Panc1 (cell line): Measurements from ENCODE around the gene KAZN. TPM values are rescaled to one million over a fixed set of nuclear protein-coding genes. Genes with fewer than 3 reads are reported as not detected.

Experiments
- ATAC-seq: fragments of 200-7000 bp; cut with Tn5 transposase; 2 replicates; pipeline ENCODE4 v1.9.1; 2020; ENCODE audit warnings: mild to moderate bottlenecking, moderate library complexity
- BruUV-seq: library from RNA; stranded (reverse); fragments of 400-500 nt; replicated peaks from 2 replicates; lab custom pipeline; 2021; lab: Mats Ljungman, UMichigan
- CTCF ChIA-PET: fragments of 300-600 bp; sonication (Branson Sonifier 250); formaldehyde crosslinking; loops from one replicate; lab custom pipeline; 2022; ENCODE audit warnings: antibody characterized with exemption; lab: Charles Lee
- POLR2A ChIA-PET: fragments of 300-600 bp; sonication (Branson Sonifier 250); formaldehyde crosslinking; loops from one replicate; lab custom pipeline; 2022; ENCODE audit warnings: antibody characterized with exemption; lab: Charles Lee
- DNase-seq: peaks from one replicate; pipeline ENCODE4 v3.0.0-alpha.2; 2010; ENCODE audit warnings: low read depth, low spot score
- H3K27ac ChIP-seq: 2 replicates; pipeline ENCODE4 v1.5.1; 2011; ENCODE audit warnings: mild to moderate bottlenecking, low read length, inconsistent platforms
- H3K27me3 ChIP-seq: fragments of 200-500 bp; sonication (Bioruptor generic); 2 replicates; pipeline ENCODE4 v1.6.0; 2014; ENCODE audit warnings: low read length, inconsistent platforms; ENCODE audit not compliant: control insufficient read depth, insufficient read depth
- H3K36me3 ChIP-seq: fragments of 200-500 bp; sonication (Bioruptor generic); 2 replicates; pipeline ENCODE4 v1.5.1; 2014; ENCODE audit warnings: inconsistent platforms, mild to moderate bottlenecking, low read length, moderate library complexity; ENCODE audit not compliant: control insufficient read depth, insufficient read depth
- H3K4me1 ChIP-seq: 2 replicates; pipeline ENCODE4 v1.5.1; 2011; ENCODE audit warnings: inconsistent platforms, mild to moderate bottlenecking, low read length, moderate library complexity; ENCODE audit not compliant: control insufficient read depth, insufficient read depth
- H3K4me3 ChIP-seq, 2 experiments: 2 replicates each; pipeline ENCODE4 v1.5.1; 2011 to 2012; ENCODE audit warnings: low read depth in 2 of 2, low read length in 2 of 2, mild to moderate bottlenecking in 2 of 2, inconsistent platforms in 1 of 2, moderate library complexity in 1 of 2
- H3K9me3 ChIP-seq: fragments of 200-500 bp; sonication (Bioruptor generic); 2 replicates; pipeline ENCODE4 v1.5.1; 2014; ENCODE audit warnings: low read depth, mild to moderate bottlenecking, inconsistent platforms, low read length, moderate library complexity; ENCODE audit not compliant: control insufficient read depth, insufficient read depth
- POLR2AphosphoS5 ChIP-seq: IDR thresholded peaks from 2 replicates; pipeline ENCODE4 v1.6.1; 2012; ENCODE audit warnings: mild to moderate bottlenecking, low read depth, low read length, moderate library complexity
- SIN3A ChIP-seq: IDR thresholded peaks from 2 replicates; pipeline ENCODE4 v1.6.1; 2012; ENCODE audit warnings: low read depth, mild to moderate bottlenecking, low read length, moderate library complexity, borderline replicate concordance; ENCODE audit not compliant: insufficient read depth
- TCF7L2 ChIP-seq: IDR thresholded peaks from 2 replicates; pipeline ENCODE4 v1.6.1; 2011; ENCODE audit warnings: mild to moderate bottlenecking, low read depth, low read length, inconsistent platforms
- in situ Hi-C: cut with HindIII; loops from 2 replicates; pipeline ENCODE4 v1.10.0; 2016; ENCODE audit warnings: low sequenced_read_pairs, low pct_unique_long_range_greater_than_20kb
- intact Hi-C: fragments of 100-400 bp; cut with micrococcal nuclease; formaldehyde crosslinking; loops from one replicate; pipeline ENCODE4 v1.10.0; 2022; ENCODE audit not compliant: unreplicated experiment
- total RNA-seq: library from RNA; stranded (reverse); gene quantifications from one replicate; pipeline ENCODE4 v1.2.1, GENCODE V29; 2021; ENCODE audit not compliant: unreplicated experiment
- TF ChIP-seq, protein P1 (sequence below): fragments of 450-650 bp; IDR thresholded peaks from 2 replicates; pipeline ENCODE4 v1.5.1; 2017; ENCODE audit warnings: mild to moderate bottlenecking
- TF ChIP-seq, protein P2 (sequence below), 2 experiments: IDR thresholded peaks; 2 replicates each; pipeline ENCODE4 v1.6.1; 2011 to 2012; ENCODE audit warnings: low read depth in 2 of 2, control low read depth in 1 of 2, low read length in 1 of 2, mild to moderate bottlenecking in 1 of 2, moderate library complexity in 1 of 2; ENCODE audit not compliant: insufficient read depth in 1 of 2

The KAZN gene
- total RNA-seq, 1 experiment from 2014 or later: 6.6 TPM

DNA sequence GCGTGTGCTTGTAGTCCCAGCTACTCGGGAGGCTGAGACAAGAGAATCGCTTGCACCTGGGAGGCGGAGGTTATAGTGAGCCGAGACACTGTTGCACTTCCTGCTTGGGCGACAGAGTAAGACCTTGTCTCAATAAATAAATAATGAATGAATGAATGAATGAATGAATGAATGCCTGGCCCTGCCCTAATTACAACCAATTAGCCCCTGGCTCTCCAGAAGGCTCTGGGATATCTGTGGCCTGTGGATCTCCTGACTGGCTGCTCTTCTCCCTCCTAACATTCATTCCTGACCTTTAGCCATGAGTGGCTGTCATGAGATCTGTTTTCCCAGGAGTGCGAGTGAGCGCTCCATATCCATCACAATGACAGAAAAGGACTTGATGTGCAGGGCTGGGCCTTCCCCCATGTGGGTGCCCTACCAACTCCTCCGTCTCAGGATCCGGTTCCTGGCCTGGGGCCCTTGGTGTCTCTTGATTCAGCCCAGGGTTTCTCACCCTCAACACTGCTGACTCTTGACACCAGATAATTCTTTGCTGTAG is 311.5 kb downstream of the KAZN start:
- Histone ChIP-seq H3K36me3 (no peaks in the 10 kb centered on the region), H3K4me1 (no peaks in the 10 kb centered on the region), H3K4me3 (no peak overlapping the region), H3K27ac (no peak overlapping the region), H3K27me3 (no peaks in the 10 kb centered on the region), H3K9me3 (no peaks in the 10 kb centered on the region)
- intact Hi-C loops (no loop called here), in situ Hi-C loops (no loop called here)
- POLR2A ChIA-PET: no interaction called here
- DNase-seq (no peak), ATAC-seq (no peak)
- BruUV-seq: no TSS peak
- no peak for TF ChIP-seq TCF7L2
- TF ChIP-seq, protein P1, sequence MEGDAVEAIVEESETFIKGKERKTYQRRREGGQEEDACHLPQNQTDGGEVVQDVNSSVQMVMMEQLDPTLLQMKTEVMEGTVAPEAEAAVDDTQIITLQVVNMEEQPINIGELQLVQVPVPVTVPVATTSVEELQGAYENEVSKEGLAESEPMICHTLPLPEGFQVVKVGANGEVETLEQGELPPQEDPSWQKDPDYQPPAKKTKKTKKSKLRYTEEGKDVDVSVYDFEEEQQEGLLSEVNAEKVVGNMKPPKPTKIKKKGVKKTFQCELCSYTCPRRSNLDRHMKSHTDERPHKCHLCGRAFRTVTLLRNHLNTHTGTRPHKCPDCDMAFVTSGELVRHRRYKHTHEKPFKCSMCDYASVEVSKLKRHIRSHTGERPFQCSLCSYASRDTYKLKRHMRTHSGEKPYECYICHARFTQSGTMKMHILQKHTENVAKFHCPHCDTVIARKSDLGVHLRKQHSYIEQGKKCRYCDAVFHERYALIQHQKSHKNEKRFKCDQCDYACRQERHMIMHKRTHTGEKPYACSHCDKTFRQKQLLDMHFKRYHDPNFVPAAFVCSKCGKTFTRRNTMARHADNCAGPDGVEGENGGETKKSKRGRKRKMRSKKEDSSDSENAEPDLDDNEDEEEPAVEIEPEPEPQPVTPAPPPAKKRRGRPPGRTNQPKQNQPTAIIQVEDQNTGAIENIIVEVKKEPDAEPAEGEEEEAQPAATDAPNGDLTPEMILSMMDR: no peak
- TF ChIP-seq SIN3A: no peak
- TF ChIP-seq, protein P2, sequence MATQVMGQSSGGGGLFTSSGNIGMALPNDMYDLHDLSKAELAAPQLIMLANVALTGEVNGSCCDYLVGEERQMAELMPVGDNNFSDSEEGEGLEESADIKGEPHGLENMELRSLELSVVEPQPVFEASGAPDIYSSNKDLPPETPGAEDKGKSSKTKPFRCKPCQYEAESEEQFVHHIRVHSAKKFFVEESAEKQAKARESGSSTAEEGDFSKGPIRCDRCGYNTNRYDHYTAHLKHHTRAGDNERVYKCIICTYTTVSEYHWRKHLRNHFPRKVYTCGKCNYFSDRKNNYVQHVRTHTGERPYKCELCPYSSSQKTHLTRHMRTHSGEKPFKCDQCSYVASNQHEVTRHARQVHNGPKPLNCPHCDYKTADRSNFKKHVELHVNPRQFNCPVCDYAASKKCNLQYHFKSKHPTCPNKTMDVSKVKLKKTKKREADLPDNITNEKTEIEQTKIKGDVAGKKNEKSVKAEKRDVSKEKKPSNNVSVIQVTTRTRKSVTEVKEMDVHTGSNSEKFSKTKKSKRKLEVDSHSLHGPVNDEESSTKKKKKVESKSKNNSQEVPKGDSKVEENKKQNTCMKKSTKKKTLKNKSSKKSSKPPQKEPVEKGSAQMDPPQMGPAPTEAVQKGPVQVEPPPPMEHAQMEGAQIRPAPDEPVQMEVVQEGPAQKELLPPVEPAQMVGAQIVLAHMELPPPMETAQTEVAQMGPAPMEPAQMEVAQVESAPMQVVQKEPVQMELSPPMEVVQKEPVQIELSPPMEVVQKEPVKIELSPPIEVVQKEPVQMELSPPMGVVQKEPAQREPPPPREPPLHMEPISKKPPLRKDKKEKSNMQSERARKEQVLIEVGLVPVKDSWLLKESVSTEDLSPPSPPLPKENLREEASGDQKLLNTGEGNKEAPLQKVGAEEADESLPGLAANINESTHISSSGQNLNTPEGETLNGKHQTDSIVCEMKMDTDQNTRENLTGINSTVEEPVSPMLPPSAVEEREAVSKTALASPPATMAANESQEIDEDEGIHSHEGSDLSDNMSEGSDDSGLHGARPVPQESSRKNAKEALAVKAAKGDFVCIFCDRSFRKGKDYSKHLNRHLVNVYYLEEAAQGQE (IDR thresholded peaks at IDR 0.05; ENCODE audit: insufficient read depth in 1 of 2, low read depth in 2 of 2, low read length in 1 of 2): no peak
- CTCF ChIA-PET: no interaction called here

DNA sequence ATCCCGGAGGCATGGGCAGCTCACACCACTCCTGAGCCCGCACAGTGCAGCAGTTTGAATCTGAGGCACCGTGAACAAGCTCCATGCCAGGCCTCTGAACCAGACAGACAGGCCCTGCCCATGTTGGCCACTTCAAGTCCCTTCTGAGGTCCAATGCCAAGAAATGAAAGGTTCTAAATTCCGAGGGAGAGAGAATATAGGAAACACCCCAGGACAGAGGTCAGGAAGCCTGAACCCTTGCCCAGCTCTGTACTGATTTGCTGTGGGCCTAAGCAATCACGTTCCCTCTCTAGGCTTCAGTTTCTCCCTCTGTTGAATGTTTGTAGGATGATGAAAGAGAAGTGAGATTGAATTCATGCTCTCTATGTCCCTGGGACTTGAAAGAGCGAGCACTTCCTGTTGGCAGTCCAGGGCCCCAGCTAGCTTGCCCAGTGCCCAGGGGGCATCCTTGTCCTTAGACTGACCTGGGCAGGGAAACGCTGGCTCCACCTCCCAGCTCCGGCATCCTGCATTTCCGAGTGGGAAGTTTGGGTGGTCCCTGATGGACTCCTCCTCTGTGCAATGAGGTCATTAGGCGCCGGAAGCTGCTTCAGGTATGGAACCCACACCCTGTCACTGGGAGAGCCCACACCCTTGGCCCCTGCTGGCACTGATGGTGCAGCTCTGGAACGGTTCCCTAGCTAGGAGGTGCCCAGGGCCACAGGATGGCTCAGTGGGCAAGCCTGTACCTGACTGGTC is 312.7 kb downstream of the KAZN start:
- Histone ChIP-seq H3K4me1 (no peaks in the 10 kb centered on the region), H3K27me3 (no peaks in the 10 kb centered on the region), H3K27ac (no peak overlapping the region), H3K4me3 (no peak overlapping the region), H3K9me3 (no peaks in the 10 kb centered on the region), H3K36me3 (no peaks in the 10 kb centered on the region)
- ChIA-PET CTCF (no interaction called here), POLR2A (no interaction called here)
- intact Hi-C loops (no loop called here), in situ Hi-C loops (no loop called here)
- no peak for ATAC-seq
- no peak for TF ChIP-seq SIN3A
- no peak for TF ChIP-seq POLR2AphosphoS5
- TF ChIP-seq, protein P2 (IDR thresholded peaks at IDR 0.05; ENCODE audit: insufficient read depth in 1 of 2, low read depth in 2 of 2, low read length in 1 of 2): no peak
- TF ChIP-seq, protein P1: no peak
- TF ChIP-seq TCF7L2: no peak
- no TSS peak for BruUV-seq
- DNase-seq: no peak
